PC-9 (cell line): ENCODE measurements around the gene COQ4.

ENCODE experiments used
- EZH2 ChIP-seq: fragments of 200-600 bp; sonication (generic); IDR thresholded peaks from 2 replicates; pipeline ENCODE4 v1.8.0; 2017; ENCODE audit warnings: antibody characterized with exemption, low read depth
- TF ChIP-seq, protein P1 (sequence below): fragments of 200-600 bp; sonication (generic); conservative IDR thresholded peaks from 2 replicates; pipeline ENCODE4 v1.6.1; 2017; ENCODE audit warnings: mixed run types, antibody characterized with exemption, mild to moderate bottlenecking, moderate library complexity

DNA sequence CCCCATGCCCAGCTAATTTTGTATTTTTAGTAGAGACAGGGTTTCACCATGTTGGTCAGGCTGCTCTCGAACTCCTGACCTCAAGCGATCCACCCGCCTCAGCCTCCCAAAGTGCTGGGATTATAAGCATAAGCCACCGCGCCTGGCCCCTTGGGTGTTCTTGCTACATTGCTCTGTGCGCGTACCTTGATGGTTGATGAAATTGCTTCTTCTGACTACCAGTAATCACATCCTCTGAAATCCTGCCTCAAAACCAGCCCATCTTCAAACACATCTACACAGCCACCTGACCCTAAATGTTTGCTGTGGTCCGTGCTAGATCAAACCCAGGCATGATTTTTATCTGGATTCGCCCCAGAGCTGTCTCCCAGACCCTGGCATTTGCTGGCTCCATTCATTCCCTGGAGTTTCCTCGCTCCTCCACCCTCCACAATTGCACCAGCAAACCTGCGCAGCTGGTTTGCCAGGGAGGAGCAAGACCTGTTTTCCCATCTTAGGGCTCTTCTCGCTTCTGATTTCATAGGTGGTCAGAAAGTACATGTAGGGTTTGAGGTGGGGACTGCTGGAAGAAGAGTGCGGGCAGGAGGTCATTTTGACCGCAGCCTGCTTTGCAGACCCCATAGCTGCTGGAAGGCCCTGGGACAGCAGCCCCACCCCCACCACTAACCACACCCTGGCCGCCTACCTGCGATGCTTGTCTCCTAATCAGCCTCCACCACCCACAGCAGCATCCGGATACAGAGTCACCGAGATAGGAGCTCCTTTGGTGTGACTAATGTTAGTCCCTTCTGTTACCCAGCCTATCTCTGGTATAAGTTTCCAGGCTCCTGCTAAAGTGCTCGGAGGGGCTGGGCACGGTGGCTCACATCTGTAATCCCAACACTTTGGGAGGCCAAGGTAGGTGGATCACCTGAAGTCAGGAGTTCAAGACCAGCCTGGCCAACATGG lies 23.8 kb upstream of the COQ4 start:
- TF ChIP-seq, protein P1, sequence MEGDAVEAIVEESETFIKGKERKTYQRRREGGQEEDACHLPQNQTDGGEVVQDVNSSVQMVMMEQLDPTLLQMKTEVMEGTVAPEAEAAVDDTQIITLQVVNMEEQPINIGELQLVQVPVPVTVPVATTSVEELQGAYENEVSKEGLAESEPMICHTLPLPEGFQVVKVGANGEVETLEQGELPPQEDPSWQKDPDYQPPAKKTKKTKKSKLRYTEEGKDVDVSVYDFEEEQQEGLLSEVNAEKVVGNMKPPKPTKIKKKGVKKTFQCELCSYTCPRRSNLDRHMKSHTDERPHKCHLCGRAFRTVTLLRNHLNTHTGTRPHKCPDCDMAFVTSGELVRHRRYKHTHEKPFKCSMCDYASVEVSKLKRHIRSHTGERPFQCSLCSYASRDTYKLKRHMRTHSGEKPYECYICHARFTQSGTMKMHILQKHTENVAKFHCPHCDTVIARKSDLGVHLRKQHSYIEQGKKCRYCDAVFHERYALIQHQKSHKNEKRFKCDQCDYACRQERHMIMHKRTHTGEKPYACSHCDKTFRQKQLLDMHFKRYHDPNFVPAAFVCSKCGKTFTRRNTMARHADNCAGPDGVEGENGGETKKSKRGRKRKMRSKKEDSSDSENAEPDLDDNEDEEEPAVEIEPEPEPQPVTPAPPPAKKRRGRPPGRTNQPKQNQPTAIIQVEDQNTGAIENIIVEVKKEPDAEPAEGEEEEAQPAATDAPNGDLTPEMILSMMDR, result no peak
- TF ChIP-seq EZH2, result no peak
